ENCODE measurements around the gene SURF1. TPM values are rescaled to one million over a fixed set of nuclear protein-coding genes. Genes with fewer than 3 reads are reported as not detected.

The SURF1 gene
- total and polyA plus RNA-seq, 9 of the 15 experiments (the other 6 are each of a cell fraction or from before 2014, with no cell fraction given), result 16.1 to 31.3 (median 20.9) TPM

DNA sequence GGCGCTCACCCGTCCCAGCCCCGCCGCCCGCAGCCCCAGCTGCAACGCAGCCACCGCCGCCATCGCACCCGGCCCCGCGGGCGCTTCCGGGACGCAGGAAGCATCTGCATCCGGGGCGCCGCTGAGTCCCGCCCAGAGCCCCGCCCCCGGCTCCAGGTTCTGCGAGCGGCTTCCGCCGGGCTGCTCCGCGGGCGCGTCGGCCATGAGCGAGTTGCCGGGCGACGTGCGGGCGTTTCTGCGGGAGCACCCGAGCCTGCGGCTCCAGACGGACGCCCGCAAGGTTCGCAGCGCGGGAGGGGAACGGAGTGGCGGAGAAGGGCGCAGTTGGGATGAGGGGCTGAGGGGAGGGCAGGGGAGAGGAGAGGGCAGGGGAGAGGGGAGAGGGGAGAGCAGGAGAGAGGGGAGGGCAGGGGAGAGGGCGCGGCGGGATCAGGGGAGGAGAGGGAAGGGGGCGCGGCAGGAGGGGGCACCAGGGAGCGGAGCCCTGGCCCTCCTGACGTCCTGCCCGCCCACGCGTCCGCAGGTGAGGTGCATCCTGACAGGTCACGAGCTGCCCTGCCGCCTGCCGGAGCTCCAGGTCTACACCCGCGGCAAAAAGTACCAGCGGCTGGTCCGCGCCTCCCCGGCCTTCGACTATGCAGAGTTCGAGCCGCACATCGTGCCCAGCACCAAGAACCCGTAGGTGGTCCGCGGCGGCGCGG, at the start of gene SURF1, which contains the start of gene SURF2 (continued):
- TF ChIP-seq ZNF274 (IDR thresholded peaks at IDR 0.05; ENCODE audit: borderline replicate concordance, low read depth, low read length), result no peak
- no peak for TF ChIP-seq FOXK1 (CRISPR knock-in tag; IDR thresholded peaks at IDR 0.05; ENCODE audit: borderline replicate concordance)
- TF ChIP-seq EGR1 (conservative IDR thresholded peaks at IDR 0.05), result peak; percentile 94
- TF ChIP-seq SUPT5H (IDR thresholded peaks at IDR 0.05), result peak; percentile 84
- peak; percentile 72 for TF ChIP-seq HCFC1 (IDR thresholded peaks at IDR 0.05; ENCODE audit: low read depth, low read length)
- no peak for TF ChIP-seq MAFF (IDR thresholded peaks at IDR 0.05; ENCODE audit: low read length)
- TF ChIP-seq, protein P1, sequence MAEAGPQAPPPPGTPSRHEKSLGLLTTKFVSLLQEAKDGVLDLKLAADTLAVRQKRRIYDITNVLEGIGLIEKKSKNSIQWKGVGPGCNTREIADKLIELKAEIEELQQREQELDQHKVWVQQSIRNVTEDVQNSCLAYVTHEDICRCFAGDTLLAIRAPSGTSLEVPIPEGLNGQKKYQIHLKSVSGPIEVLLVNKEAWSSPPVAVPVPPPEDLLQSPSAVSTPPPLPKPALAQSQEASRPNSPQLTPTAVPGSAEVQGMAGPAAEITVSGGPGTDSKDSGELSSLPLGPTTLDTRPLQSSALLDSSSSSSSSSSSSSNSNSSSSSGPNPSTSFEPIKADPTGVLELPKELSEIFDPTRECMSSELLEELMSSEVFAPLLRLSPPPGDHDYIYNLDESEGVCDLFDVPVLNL (CRISPR knock-in tag; IDR thresholded peaks at IDR 0.05; ENCODE audit: low read depth), result no peak
- TF ChIP-seq CREB1 (IDR thresholded peaks at IDR 0.05), result peak; percentile 77
- peak; percentile 76 for TF ChIP-seq CREB1 (CRISPR knock-in tag; IDR thresholded peaks at IDR 0.05)
- TF ChIP-seq ZNF140 (CRISPR knock-in tag; IDR thresholded peaks at IDR 0.05), result no peak
- TF ChIP-seq ELF2 (CRISPR knock-in tag; IDR thresholded peaks at IDR 0.05), result peak; percentile 75; the same call in 1 of the 2 replicates
- TF ChIP-seq TAF9B (IDR thresholded peaks at IDR 0.05; ENCODE audit: partially characterized antibody), result no peak
- TF ChIP-seq, protein P2, sequence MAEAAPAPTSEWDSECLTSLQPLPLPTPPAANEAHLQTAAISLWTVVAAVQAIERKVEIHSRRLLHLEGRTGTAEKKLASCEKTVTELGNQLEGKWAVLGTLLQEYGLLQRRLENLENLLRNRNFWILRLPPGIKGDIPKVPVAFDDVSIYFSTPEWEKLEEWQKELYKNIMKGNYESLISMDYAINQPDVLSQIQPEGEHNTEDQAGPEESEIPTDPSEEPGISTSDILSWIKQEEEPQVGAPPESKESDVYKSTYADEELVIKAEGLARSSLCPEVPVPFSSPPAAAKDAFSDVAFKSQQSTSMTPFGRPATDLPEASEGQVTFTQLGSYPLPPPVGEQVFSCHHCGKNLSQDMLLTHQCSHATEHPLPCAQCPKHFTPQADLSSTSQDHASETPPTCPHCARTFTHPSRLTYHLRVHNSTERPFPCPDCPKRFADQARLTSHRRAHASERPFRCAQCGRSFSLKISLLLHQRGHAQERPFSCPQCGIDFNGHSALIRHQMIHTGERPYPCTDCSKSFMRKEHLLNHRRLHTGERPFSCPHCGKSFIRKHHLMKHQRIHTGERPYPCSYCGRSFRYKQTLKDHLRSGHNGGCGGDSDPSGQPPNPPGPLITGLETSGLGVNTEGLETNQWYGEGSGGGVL (CRISPR knock-in tag; IDR thresholded peaks at IDR 0.05), result no peak
- TF ChIP-seq NBN (IDR thresholded peaks at IDR 0.05; ENCODE audit: low read depth), result 0 out of 2 replicates have a peak, but pooled peaks have one; percentile 60
- TF ChIP-seq, protein P3, sequence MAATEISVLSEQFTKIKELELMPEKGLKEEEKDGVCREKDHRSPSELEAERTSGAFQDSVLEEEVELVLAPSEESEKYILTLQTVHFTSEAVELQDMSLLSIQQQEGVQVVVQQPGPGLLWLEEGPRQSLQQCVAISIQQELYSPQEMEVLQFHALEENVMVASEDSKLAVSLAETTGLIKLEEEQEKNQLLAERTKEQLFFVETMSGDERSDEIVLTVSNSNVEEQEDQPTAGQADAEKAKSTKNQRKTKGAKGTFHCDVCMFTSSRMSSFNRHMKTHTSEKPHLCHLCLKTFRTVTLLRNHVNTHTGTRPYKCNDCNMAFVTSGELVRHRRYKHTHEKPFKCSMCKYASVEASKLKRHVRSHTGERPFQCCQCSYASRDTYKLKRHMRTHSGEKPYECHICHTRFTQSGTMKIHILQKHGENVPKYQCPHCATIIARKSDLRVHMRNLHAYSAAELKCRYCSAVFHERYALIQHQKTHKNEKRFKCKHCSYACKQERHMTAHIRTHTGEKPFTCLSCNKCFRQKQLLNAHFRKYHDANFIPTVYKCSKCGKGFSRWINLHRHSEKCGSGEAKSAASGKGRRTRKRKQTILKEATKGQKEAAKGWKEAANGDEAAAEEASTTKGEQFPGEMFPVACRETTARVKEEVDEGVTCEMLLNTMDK (IDR thresholded peaks at IDR 0.05; ENCODE audit: borderline replicate concordance, insufficient read depth, low read depth, low read length, poor library complexity, severe bottlenecking), result peak; percentile 96
- TF ChIP-seq, protein P4, sequence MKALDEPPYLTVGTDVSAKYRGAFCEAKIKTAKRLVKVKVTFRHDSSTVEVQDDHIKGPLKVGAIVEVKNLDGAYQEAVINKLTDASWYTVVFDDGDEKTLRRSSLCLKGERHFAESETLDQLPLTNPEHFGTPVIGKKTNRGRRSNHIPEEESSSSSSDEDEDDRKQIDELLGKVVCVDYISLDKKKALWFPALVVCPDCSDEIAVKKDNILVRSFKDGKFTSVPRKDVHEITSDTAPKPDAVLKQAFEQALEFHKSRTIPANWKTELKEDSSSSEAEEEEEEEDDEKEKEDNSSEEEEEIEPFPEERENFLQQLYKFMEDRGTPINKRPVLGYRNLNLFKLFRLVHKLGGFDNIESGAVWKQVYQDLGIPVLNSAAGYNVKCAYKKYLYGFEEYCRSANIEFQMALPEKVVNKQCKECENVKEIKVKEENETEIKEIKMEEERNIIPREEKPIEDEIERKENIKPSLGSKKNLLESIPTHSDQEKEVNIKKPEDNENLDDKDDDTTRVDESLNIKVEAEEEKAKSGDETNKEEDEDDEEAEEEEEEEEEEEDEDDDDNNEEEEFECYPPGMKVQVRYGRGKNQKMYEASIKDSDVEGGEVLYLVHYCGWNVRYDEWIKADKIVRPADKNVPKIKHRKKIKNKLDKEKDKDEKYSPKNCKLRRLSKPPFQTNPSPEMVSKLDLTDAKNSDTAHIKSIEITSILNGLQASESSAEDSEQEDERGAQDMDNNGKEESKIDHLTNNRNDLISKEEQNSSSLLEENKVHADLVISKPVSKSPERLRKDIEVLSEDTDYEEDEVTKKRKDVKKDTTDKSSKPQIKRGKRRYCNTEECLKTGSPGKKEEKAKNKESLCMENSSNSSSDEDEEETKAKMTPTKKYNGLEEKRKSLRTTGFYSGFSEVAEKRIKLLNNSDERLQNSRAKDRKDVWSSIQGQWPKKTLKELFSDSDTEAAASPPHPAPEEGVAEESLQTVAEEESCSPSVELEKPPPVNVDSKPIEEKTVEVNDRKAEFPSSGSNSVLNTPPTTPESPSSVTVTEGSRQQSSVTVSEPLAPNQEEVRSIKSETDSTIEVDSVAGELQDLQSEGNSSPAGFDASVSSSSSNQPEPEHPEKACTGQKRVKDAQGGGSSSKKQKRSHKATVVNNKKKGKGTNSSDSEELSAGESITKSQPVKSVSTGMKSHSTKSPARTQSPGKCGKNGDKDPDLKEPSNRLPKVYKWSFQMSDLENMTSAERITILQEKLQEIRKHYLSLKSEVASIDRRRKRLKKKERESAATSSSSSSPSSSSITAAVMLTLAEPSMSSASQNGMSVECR (CRISPR knock-in tag; IDR thresholded peaks at IDR 0.05), result peak; percentile 82; the same call in 1 of the 2 replicates
- no peak for TF ChIP-seq ELF4 (CRISPR knock-in tag; IDR thresholded peaks at IDR 0.05)
- TF ChIP-seq L3MBTL2 (IDR thresholded peaks at IDR 0.05), result no peak
- TF ChIP-seq RUNX1 (IDR thresholded peaks at IDR 0.05; ENCODE audit: low read depth), result no peak
- peak; percentile 74 for TF ChIP-seq LCOR (CRISPR knock-in tag; IDR thresholded peaks at IDR 0.05)
